WTC11 (cell line): Measurements from ENCODE around the gene PTAR1. TPM values are rescaled to one million over a fixed set of nuclear protein-coding genes. Genes with fewer than 3 reads are reported as not detected.

Experiments
- ATAC-seq: fragments of 200-7000 bp; cut with Tn5 transposase; 2 replicates; pipeline ENCODE4 v1.10.0; 2021; ENCODE audit warnings: mild to moderate bottlenecking, moderate library complexity
- CTCF ChIA-PET: fragments of 300-600 bp; sonication (Branson Sonifier 250); formaldehyde crosslinking; loops from one replicate; lab custom pipeline; 2021; ENCODE audit warnings: antibody characterized with exemption; lab: Charles Lee
- POLR2A ChIA-PET: fragments of 350-600 bp; sonication (Branson Sonifier 250); formaldehyde crosslinking; loops from one replicate; lab custom pipeline; 2021; ENCODE audit warnings: antibody characterized with exemption; lab: Charles Lee
- DNase-seq: peaks from one replicate; pipeline ENCODE4 v3.0.0; 2021; ENCODE audit warnings: low spot score
- H3K27ac Mint-ChIP-seq: 2 replicates; pipeline ENCODE4 v1.8.0; 2021; ENCODE audit warnings: mixed read lengths
- H3K27me3 Mint-ChIP-seq: 2 replicates; pipeline ENCODE4 v1.8.0; 2021; ENCODE audit warnings: low read depth, mild to moderate bottlenecking, moderate library complexity, mixed read lengths
- H3K36me3 Mint-ChIP-seq: 2 replicates; pipeline ENCODE4 v1.8.0; 2021; ENCODE audit warnings: mixed read lengths
- H3K4me1 Mint-ChIP-seq: 2 replicates; pipeline ENCODE4 v1.8.0; 2022; ENCODE audit warnings: mixed read lengths
- H3K4me3 Mint-ChIP-seq: 2 replicates; pipeline ENCODE4 v1.8.0; 2021; ENCODE audit warnings: mild to moderate bottlenecking, moderate library complexity, mixed read lengths
- H3K9me3 Mint-ChIP-seq: 2 replicates; pipeline ENCODE4 v1.8.0; 2021; ENCODE audit warnings: mixed read lengths
- ELF4 ChIP-seq: sonication (generic); formaldehyde crosslinking; IDR thresholded peaks from 2 replicates; pipeline ENCODE4 v1.8.1; 2022; ENCODE audit warnings: low read depth, mild to moderate bottlenecking, moderate library complexity, missing genetic modification reagents
- GRHL2 ChIP-seq: fragments of 250-450 bp; sonication (Bioruptor Pico); IDR thresholded peaks from 2 replicates; pipeline ENCODE4 v1.8.0; 2022; ENCODE audit warnings: mild to moderate bottlenecking, moderate library complexity; ENCODE audit not compliant: insufficient replicate concordance, severe bottlenecking
- IRF1 ChIP-seq: sonication (generic); formaldehyde crosslinking; IDR thresholded peaks from 2 replicates; pipeline ENCODE4 v1.8.0; 2023; ENCODE audit warnings: missing genetic modification reagents
- JAZF1 ChIP-seq: fragments of 250-450 bp; sonication (Bioruptor Pico); IDR thresholded peaks from 2 replicates; pipeline ENCODE4 v1.9.0; 2021; ENCODE audit warnings: moderate library complexity, mild to moderate bottlenecking, inconsistent platforms
- MXD4 ChIP-seq: fragments of 250-450 bp; sonication (Bioruptor Pico); IDR thresholded peaks from 2 replicates; pipeline ENCODE4 v1.8.0; 2021; ENCODE audit warnings: mild to moderate bottlenecking, moderate library complexity, borderline replicate concordance
- NFE2L1 ChIP-seq: sonication (generic); formaldehyde crosslinking; IDR thresholded peaks from 2 replicates; pipeline ENCODE4 v1.8.1; 2023; ENCODE audit warnings: missing genetic modification reagents
- OVOL2 ChIP-seq: fragments of 250-450 bp; sonication (Bioruptor Pico); IDR thresholded peaks from 2 replicates; pipeline ENCODE4 v1.9.0; 2021; ENCODE audit warnings: mild to moderate bottlenecking, borderline replicate concordance
- RORB ChIP-seq: fragments of 250-450 bp; sonication (Bioruptor Pico); IDR thresholded peaks from 2 replicates; pipeline ENCODE4 v1.9.0; 2021; ENCODE audit warnings: mild to moderate bottlenecking
- SMAD4 ChIP-seq: sonication (generic); formaldehyde crosslinking; IDR thresholded peaks from 2 replicates; pipeline ENCODE4 v1.8.0; 2022; ENCODE audit warnings: mild to moderate bottlenecking, missing genetic modification reagents
- TCF7 ChIP-seq: sonication (generic); formaldehyde crosslinking; IDR thresholded peaks from 2 replicates; pipeline ENCODE4 v1.8.0; 2022; ENCODE audit warnings: mild to moderate bottlenecking, low read depth, missing genetic modification reagents, moderate library complexity
- TEAD1 ChIP-seq: sonication (generic); formaldehyde crosslinking; IDR thresholded peaks from 2 replicates; pipeline ENCODE4 v1.8.0; 2022; ENCODE audit warnings: mild to moderate bottlenecking, missing genetic modification reagents
- TEAD4 ChIP-seq: sonication (generic); formaldehyde crosslinking; IDR thresholded peaks from 2 replicates; pipeline ENCODE4 v1.8.0; 2022; ENCODE audit warnings: mild to moderate bottlenecking, missing genetic modification reagents
- ZNF121 ChIP-seq: sonication (generic); formaldehyde crosslinking; IDR thresholded peaks from 2 replicates; pipeline ENCODE4 v1.8.0; 2023; ENCODE audit warnings: missing genetic modification reagents
- ZNF138 ChIP-seq: sonication (generic); formaldehyde crosslinking; conservative IDR thresholded peaks from 2 replicates; pipeline ENCODE4 v1.8.1; 2022; ENCODE audit warnings: mild to moderate bottlenecking, moderate library complexity, missing genetic modification reagents
- ZNF423 ChIP-seq: fragments of 250-450 bp; sonication (Bioruptor Pico); IDR thresholded peaks from 2 replicates; pipeline ENCODE4 v2.1.2; 2022; ENCODE audit warnings: mild to moderate bottlenecking, moderate library complexity
- total RNA-seq: library from RNA; stranded (reverse); gene quantifications from 3 replicates; pipeline ENCODE4 v1.2.3, GENCODE V29; 2021
- TF ChIP-seq, protein P1 (sequence below): fragments of 250-450 bp; sonication (Bioruptor Pico); conservative IDR thresholded peaks from 2 replicates; pipeline ENCODE4 v1.9.0; 2021; ENCODE audit warnings: mild to moderate bottlenecking
- TF ChIP-seq, protein P2 (sequence below): sonication (generic); formaldehyde crosslinking; IDR thresholded peaks from 2 replicates; pipeline ENCODE4 v1.8.0; 2022; ENCODE audit warnings: missing genetic modification reagents
- TF ChIP-seq, protein P3 (sequence below): sonication (generic); formaldehyde crosslinking; IDR thresholded peaks from 2 replicates; pipeline ENCODE4 v1.8.1; 2022; ENCODE audit warnings: low read depth, missing genetic modification reagents, borderline replicate concordance
- TF ChIP-seq, protein P4 (sequence below): sonication (generic); formaldehyde crosslinking; IDR thresholded peaks from 2 replicates; pipeline ENCODE4 v1.8.0; 2023; ENCODE audit warnings: missing genetic modification reagents, mild to moderate bottlenecking, borderline replicate concordance

PTAR1 gene
- total RNA-seq, 1 experiment from 2014 or later = 90.8 TPM

GRCh38 chr9:69809304-69809863, 49.6 kb upstream of the PTAR1 start:
- DNase-seq = peak; percentile 50
- no peaks in the 10 kb centered on the region for H3K36me3 Mint-ChIP-seq
- ChIA-PET CTCF (interaction anchor here (0.6 to 1.5 kb wide), 26 partner anchors 8 to 302 kb away, joined by 3 to 12 read pairs (median 4); partner anchors contain the start of gene PTAR1), POLR2A (no interaction called here)
- no peak overlapping the region for H3K4me3 Mint-ChIP-seq
- no peak overlapping the region for H3K27ac Mint-ChIP-seq
- TF ChIP-seq ZNF423 (CRISPR knock-in tag) (no peak), ZNF138 (CRISPR knock-in tag) (no peak), GRHL2 (CRISPR knock-in tag) (no peak), OVOL2 (CRISPR knock-in tag) (no peak), RORB (CRISPR knock-in tag) (no peak), JAZF1 (CRISPR knock-in tag) (no peak), TEAD1 (CRISPR knock-in tag) (no peak), MXD4 (CRISPR knock-in tag) (no peak)
- TF ChIP-seq, protein P1, sequence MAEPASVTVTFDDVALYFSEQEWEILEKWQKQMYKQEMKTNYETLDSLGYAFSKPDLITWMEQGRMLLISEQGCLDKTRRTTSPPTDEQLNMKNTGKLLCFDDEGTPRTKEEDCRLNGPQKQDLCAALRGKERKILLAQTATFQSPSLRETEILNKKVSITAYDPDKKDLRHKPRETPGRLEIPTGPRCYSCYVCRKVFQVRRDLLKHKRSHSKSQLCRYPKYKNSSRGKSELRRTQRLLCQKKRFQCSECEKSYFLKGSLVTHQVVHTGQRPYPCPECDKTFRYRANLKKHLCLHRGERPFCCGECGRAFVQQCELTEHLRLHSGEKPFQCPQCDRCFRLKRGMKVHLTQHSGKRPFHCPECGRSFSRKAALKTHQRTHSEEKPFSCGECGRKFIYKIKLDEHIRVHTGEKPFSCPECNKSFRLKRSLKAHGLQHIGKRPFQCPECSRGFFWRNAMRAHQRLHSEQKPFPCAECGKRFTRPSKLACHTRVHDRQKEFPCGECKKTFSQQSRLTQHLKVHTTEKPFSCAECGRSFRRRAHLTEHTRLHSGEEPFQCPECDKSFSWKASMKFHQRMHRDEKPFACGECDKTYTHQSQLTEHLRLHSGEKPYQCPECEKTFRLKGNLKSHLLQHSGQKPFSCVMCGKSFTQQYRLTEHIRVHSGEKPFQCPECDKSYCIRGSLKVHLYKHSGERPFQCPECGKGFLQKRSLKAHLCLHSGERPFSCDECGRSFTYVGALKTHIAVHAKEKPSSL = no peak
- TF ChIP-seq, protein P2, sequence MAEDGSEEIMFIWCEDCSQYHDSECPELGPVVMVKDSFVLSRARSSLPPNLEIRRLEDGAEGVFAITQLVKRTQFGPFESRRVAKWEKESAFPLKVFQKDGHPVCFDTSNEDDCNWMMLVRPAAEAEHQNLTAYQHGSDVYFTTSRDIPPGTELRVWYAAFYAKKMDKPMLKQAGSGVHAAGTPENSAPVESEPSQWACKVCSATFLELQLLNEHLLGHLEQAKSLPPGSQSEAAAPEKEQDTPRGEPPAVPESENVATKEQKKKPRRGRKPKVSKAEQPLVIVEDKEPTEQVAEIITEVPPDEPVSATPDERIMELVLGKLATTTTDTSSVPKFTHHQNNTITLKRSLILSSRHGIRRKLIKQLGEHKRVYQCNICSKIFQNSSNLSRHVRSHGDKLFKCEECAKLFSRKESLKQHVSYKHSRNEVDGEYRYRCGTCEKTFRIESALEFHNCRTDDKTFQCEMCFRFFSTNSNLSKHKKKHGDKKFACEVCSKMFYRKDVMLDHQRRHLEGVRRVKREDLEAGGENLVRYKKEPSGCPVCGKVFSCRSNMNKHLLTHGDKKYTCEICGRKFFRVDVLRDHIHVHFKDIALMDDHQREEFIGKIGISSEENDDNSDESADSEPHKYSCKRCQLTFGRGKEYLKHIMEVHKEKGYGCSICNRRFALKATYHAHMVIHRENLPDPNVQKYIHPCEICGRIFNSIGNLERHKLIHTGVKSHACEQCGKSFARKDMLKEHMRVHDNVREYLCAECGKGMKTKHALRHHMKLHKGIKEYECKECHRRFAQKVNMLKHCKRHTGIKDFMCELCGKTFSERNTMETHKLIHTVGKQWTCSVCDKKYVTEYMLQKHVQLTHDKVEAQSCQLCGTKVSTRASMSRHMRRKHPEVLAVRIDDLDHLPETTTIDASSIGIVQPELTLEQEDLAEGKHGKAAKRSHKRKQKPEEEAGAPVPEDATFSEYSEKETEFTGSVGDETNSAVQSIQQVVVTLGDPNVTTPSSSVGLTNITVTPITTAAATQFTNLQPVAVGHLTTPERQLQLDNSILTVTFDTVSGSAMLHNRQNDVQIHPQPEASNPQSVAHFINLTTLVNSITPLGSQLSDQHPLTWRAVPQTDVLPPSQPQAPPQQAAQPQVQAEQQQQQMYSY = no peak
- TF ChIP-seq, protein P3, sequence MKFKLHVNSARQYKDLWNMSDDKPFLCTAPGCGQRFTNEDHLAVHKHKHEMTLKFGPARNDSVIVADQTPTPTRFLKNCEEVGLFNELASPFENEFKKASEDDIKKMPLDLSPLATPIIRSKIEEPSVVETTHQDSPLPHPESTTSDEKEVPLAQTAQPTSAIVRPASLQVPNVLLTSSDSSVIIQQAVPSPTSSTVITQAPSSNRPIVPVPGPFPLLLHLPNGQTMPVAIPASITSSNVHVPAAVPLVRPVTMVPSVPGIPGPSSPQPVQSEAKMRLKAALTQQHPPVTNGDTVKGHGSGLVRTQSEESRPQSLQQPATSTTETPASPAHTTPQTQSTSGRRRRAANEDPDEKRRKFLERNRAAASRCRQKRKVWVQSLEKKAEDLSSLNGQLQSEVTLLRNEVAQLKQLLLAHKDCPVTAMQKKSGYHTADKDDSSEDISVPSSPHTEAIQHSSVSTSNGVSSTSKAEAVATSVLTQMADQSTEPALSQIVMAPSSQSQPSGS (CRISPR knock-in tag) = no peak
- TF ChIP-seq, all 79 proteins: peak for 0
- Mint-ChIP-seq H3K9me3 (peaks cover 7% of the 10 kb centered on the region; the same call in 1 of the 2 replicates), H3K27me3 (no peaks in the 10 kb centered on the region), H3K4me1 (peaks cover 4% of the 10 kb centered on the region; the same call in 1 of the 2 replicates)
- peak; percentile 88 for ATAC-seq

GRCh38 chr9:69806627-69807026, 46.8 kb upstream of the PTAR1 start:
- H3K27ac Mint-ChIP-seq = no peak overlapping the region
- POLR2A ChIA-PET = no interaction called here
- no peak overlapping the region for H3K4me3 Mint-ChIP-seq
- ATAC-seq = no peak
- CTCF ChIA-PET = no interaction called here
- H3K27me3 Mint-ChIP-seq = no peaks in the 10 kb centered on the region
- no peaks in the 10 kb centered on the region; the same call in 1 of the 2 replicates for H3K9me3 Mint-ChIP-seq
- H3K4me1 Mint-ChIP-seq = peaks cover 4% of the 10 kb centered on the region; the same call in 1 of the 2 replicates
- no peak for DNase-seq
- H3K36me3 Mint-ChIP-seq = no peaks in the 10 kb centered on the region
- TF ChIP-seq TCF7 (CRISPR knock-in tag) (no peak), TEAD4 (CRISPR knock-in tag) (no peak), IRF1 (CRISPR knock-in tag) (no peak), ZNF121 (CRISPR knock-in tag) (no peak), NFE2L1 (no peak), SMAD4 (CRISPR knock-in tag) (no peak), ZNF423 (CRISPR knock-in tag) (no peak), ELF4 (no peak)
- TF ChIP-seq, protein P4, sequence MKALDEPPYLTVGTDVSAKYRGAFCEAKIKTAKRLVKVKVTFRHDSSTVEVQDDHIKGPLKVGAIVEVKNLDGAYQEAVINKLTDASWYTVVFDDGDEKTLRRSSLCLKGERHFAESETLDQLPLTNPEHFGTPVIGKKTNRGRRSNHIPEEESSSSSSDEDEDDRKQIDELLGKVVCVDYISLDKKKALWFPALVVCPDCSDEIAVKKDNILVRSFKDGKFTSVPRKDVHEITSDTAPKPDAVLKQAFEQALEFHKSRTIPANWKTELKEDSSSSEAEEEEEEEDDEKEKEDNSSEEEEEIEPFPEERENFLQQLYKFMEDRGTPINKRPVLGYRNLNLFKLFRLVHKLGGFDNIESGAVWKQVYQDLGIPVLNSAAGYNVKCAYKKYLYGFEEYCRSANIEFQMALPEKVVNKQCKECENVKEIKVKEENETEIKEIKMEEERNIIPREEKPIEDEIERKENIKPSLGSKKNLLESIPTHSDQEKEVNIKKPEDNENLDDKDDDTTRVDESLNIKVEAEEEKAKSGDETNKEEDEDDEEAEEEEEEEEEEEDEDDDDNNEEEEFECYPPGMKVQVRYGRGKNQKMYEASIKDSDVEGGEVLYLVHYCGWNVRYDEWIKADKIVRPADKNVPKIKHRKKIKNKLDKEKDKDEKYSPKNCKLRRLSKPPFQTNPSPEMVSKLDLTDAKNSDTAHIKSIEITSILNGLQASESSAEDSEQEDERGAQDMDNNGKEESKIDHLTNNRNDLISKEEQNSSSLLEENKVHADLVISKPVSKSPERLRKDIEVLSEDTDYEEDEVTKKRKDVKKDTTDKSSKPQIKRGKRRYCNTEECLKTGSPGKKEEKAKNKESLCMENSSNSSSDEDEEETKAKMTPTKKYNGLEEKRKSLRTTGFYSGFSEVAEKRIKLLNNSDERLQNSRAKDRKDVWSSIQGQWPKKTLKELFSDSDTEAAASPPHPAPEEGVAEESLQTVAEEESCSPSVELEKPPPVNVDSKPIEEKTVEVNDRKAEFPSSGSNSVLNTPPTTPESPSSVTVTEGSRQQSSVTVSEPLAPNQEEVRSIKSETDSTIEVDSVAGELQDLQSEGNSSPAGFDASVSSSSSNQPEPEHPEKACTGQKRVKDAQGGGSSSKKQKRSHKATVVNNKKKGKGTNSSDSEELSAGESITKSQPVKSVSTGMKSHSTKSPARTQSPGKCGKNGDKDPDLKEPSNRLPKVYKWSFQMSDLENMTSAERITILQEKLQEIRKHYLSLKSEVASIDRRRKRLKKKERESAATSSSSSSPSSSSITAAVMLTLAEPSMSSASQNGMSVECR (CRISPR knock-in tag) = no peak
- TF ChIP-seq, protein P2 = no peak
